Keratinocyte (primary cell): ENCODE results near the gene CLINT1. TPM values are rescaled to one million over a fixed set of nuclear protein-coding genes. Genes with fewer than 3 reads are reported as not detected.

ENCODE experiments used
- DNase-seq: peaks from one replicate; pipeline ENCODE4 v3.0.0-alpha.2; 2011; ENCODE audit warnings: low read depth, missing footprints, low spot score
- FAIRE-seq: peaks from 2 replicates; lab custom pipeline; 2011; peaks lifted over from hg19 to GRCh38; lab: Jason Lieb, UNC
- H2AFZ ChIP-seq: 2 replicates; pipeline ENCODE4 v1.6.0; 2012; ENCODE audit warnings: low read length, control low read depth, inconsistent platforms; ENCODE audit not compliant: control insufficient read depth
- H3K27ac ChIP-seq: 2 replicates; pipeline ENCODE4 v1.5.1; 2011; ENCODE audit warnings: low read length; ENCODE audit not compliant: control insufficient read depth, insufficient read depth
- H3K27me3 ChIP-seq: 3 replicates; pipeline ENCODE4 v1.6.0; 2011; ENCODE audit warnings: low read length; ENCODE audit not compliant: control insufficient read depth, insufficient read depth; ENCODE audit errors: extremely low read depth
- H3K36me3 ChIP-seq, 2 experiments: 2 replicates in 1 of 2; 3 replicates in 1 of 2; pipeline ENCODE4 v1.5.1; 2011; ENCODE audit warnings: low read length in 2 of 2, mild to moderate bottlenecking in 1 of 2; ENCODE audit not compliant: control insufficient read depth in 2 of 2, insufficient read depth in 2 of 2; ENCODE audit errors: extremely low read depth in 1 of 2
- H3K4me1 ChIP-seq: 3 replicates; pipeline ENCODE4 v1.5.1; 2011; ENCODE audit warnings: low read length; ENCODE audit not compliant: control insufficient read depth, insufficient read depth; ENCODE audit errors: extremely low read depth
- H3K4me2 ChIP-seq: 3 replicates; pipeline ENCODE4 v1.6.0; 2011; ENCODE audit warnings: low read depth, low read length; ENCODE audit not compliant: control insufficient read depth, insufficient read depth; ENCODE audit errors: extremely low read depth
- H3K4me3 ChIP-seq, 3 experiments: fragments of 200-600 bp in 1 of 3; sonication (generic) in 1 of 3; 2 replicates in 2 of 3; 3 replicates in 1 of 3; pipeline ENCODE4 v1.5.1; 2011 to 2016; ENCODE audit warnings: low read length in 3 of 3, mild to moderate bottlenecking in 3 of 3, control low read depth in 2 of 3, inconsistent platforms in 1 of 3, low read depth in 1 of 3, mixed read lengths in 1 of 3, mixed run types in 1 of 3, moderate library complexity in 1 of 3; ENCODE audit not compliant: control insufficient read depth in 2 of 3, insufficient read depth in 2 of 3; ENCODE audit errors: extremely low read depth in 1 of 3
- H3K79me2 ChIP-seq: 2 replicates; pipeline ENCODE4 v1.6.0; 2012; ENCODE audit warnings: low read length; ENCODE audit not compliant: control insufficient read depth, insufficient read depth
- H3K9ac ChIP-seq: 3 replicates; pipeline ENCODE4 v1.6.0; 2011; ENCODE audit warnings: low read length; ENCODE audit not compliant: control insufficient read depth, insufficient read depth; ENCODE audit errors: extremely low read depth
- H3K9me1 ChIP-seq: 3 replicates; pipeline ENCODE4 v1.6.0; 2011; ENCODE audit warnings: low read length; ENCODE audit not compliant: control insufficient read depth, insufficient read depth; ENCODE audit errors: extremely low read depth
- H3K9me3 ChIP-seq: 2 replicates; pipeline ENCODE4 v1.5.1; 2012; ENCODE audit warnings: low read depth, low read length; ENCODE audit not compliant: control insufficient read depth
- H4K20me1 ChIP-seq: 3 replicates; pipeline ENCODE4 v1.6.0; 2011; ENCODE audit warnings: low read length; ENCODE audit not compliant: control insufficient read depth, insufficient read depth; ENCODE audit errors: extremely low read depth
- EZH2 ChIP-seq: IDR thresholded peaks from one replicate; pipeline ENCODE4 v1.6.1; 2012; ENCODE audit warnings: inconsistent platforms, mild to moderate bottlenecking, low read length, moderate library complexity
- dilution Hi-C: fragments of 300-500 bp; cut with MboI; formaldehyde crosslinking; loops from one replicate; pipeline ENCODE4 v1.7.0; 2020; ENCODE audit warnings: low sequenced_read_pairs; ENCODE audit not compliant: extremely low pct_ligation_motif_present
- polyA plus RNA-seq, 5 experiments: library from polyadenylated mRNA; depleted of rRNA in 3 of 5; stranded (reverse) in 3 of 5; stranded (forward) in 1 of 5; unstranded in 1 of 5; fragments of >200 nt; gene quantifications; 1 replicate in 1 of 5; 2 replicates in 3 of 5; 3 replicates in 1 of 5; pipeline versions ENCODE4 v1.2.1 to v1.2.3, GENCODE V29; 2011 to 2012; ENCODE audit warnings: missing spikeins in 2 of 5, low read depth in 1 of 5, low replicate concordance in 1 of 5
- TF ChIP-seq, protein P1 (sequence below), 3 experiments: IDR thresholded peaks in 1 of 3; conservative IDR thresholded peaks in 1 of 3; optimal IDR thresholded peaks in 1 of 3; 2 replicates in 2 of 3; 3 replicates in 1 of 3; pipeline versions ENCODE3 to v1.5.1; 2011; ENCODE audit warnings: low read length in 3 of 3, mild to moderate bottlenecking in 3 of 3, moderate library complexity in 2 of 3, control low read depth in 1 of 3, inconsistent platforms in 1 of 3; ENCODE audit not compliant: insufficient read depth in 2 of 3; ENCODE audit errors: extremely low read depth in 1 of 3

CLINT1 gene
- polyA plus RNA-seq, 1 donor (not counting 4 experiments of a cell fraction or from before 2014, with no cell fraction given), result 112 TPM

GRCh38 chr5:157864067-157864466 is 5.1 kb upstream of the CLINT1 start:
- Histone ChIP-seq H4K20me1 (no peaks in the 10 kb centered on the region), H3K27ac (no peak overlapping the region), H3K4me1 (no peaks in the 10 kb centered on the region), H3K4me2 (no peak overlapping the region), H3K36me3 (no peaks in the 10 kb centered on the region), H2AFZ (no peak overlapping the region), H3K4me3 (no peak overlapping the region), H3K9ac (no peak overlapping the region), H3K79me2 (no peaks in the 10 kb centered on the region), H3K27me3 (no peaks in the 10 kb centered on the region), H3K9me3 (no peaks in the 10 kb centered on the region), H3K9me1 (no peaks in the 10 kb centered on the region)
- no peak for TF ChIP-seq EZH2
- TF ChIP-seq, protein P1, sequence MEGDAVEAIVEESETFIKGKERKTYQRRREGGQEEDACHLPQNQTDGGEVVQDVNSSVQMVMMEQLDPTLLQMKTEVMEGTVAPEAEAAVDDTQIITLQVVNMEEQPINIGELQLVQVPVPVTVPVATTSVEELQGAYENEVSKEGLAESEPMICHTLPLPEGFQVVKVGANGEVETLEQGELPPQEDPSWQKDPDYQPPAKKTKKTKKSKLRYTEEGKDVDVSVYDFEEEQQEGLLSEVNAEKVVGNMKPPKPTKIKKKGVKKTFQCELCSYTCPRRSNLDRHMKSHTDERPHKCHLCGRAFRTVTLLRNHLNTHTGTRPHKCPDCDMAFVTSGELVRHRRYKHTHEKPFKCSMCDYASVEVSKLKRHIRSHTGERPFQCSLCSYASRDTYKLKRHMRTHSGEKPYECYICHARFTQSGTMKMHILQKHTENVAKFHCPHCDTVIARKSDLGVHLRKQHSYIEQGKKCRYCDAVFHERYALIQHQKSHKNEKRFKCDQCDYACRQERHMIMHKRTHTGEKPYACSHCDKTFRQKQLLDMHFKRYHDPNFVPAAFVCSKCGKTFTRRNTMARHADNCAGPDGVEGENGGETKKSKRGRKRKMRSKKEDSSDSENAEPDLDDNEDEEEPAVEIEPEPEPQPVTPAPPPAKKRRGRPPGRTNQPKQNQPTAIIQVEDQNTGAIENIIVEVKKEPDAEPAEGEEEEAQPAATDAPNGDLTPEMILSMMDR (optimal IDR thresholded peaks at IDR 0.05 in 1 of 3, IDR thresholded peaks at IDR 0.05 in 1 of 3, conservative IDR thresholded peaks at IDR 0.05 in 1 of 3; ENCODE audit: extremely low read depth in 1 of 3, insufficient read depth in 2 of 3, low read length in 3 of 3), result no peak
- no peak for DNase-seq
- dilution Hi-C loops, result no loop called here
- FAIRE-seq, result no peak

- dilution Hi-C loops, result no loop called here
- no peak for DNase-seq
These were observed 3.4 kb upstream of the CLINT1 start for GRCh38 chr5:157862183-157862851.

More at GRCh38 chr5:157862183-157862851, 3.4 kb upstream of the CLINT1 start:
- Histone ChIP-seq H4K20me1 (no peaks in the 10 kb centered on the region), H3K9me3 (no peaks in the 10 kb centered on the region), H2AFZ (no peak overlapping the region), H3K4me1 (peaks cover 5% of the 10 kb centered on the region), H3K27me3 (no peaks in the 10 kb centered on the region), H3K36me3 (no peaks in the 10 kb centered on the region), H3K4me2 (no peak overlapping the region), H3K9me1 (no peaks in the 10 kb centered on the region), H3K4me3 (no peak overlapping the region), H3K79me2 (peaks cover 16% of the 10 kb centered on the region), H3K9ac (no peak overlapping the region), H3K27ac (no peak overlapping the region)
- TF ChIP-seq EZH2, result no peak
- TF ChIP-seq, protein P1 (optimal IDR thresholded peaks at IDR 0.05 in 1 of 3, IDR thresholded peaks at IDR 0.05 in 1 of 3, conservative IDR thresholded peaks at IDR 0.05 in 1 of 3; ENCODE audit: extremely low read depth in 1 of 3, insufficient read depth in 2 of 3, low read length in 3 of 3), result no peak
- no peak for FAIRE-seq
